ENCODE results near the gene PRDX6. TPM values are rescaled to one million over a fixed set of nuclear protein-coding genes. Genes with fewer than 3 reads are reported as not detected.

PRDX6 gene
- total and polyA plus RNA-seq, 2 of the 8 experiments (the other 6 are each of a cell fraction or from before 2014, with no cell fraction given): 348 to 677 TPM

GRCh38 chr1:173488001-173488400, 10.9 kb downstream of the PRDX6 start:
- Histone ChIP-seq H3K4ac (replicated peaks; ENCODE audit: insufficient read length, low read depth, low read length) (no peak overlapping the region), H3K79me1 (ENCODE audit: low read depth, low read length) (no peaks in the 10 kb centered on the region), H2BK120ac (replicated peaks; ENCODE audit: low read depth, low read length) (no peak overlapping the region), H3K14ac (ENCODE audit: insufficient read length) (no peak overlapping the region), H3K4me1 (replicated peaks in 1 of 4; ENCODE audit: control insufficient read depth in 3 of 4, insufficient read depth in 4 of 4, low read length in 3 of 4) (peaks cover 0 to 3% (median 1%) of the 10 kb centered on the region in 4 experiments; a peak in 2 of 7 replicates), H3K23me2 (ENCODE audit: low read depth, low read length) (no peaks in the 10 kb centered on the region), H4K5ac (ENCODE audit: insufficient read length, low read depth, low read length) (no peak overlapping the region), H2BK15ac (ENCODE audit: low read length) (no peak overlapping the region), H2BK5ac (ENCODE audit: low read depth, low read length) (no peak overlapping the region), H4K8ac (ENCODE audit: extremely low read depth, insufficient read depth, low read length) (no peak overlapping the region), H4K91ac (replicated peaks; ENCODE audit: insufficient read length, low read length) (no peak overlapping the region), H2BK12ac (ENCODE audit: low read depth, low read length) (no peak overlapping the region), H2BK20ac (ENCODE audit: low read length) (no peak overlapping the region), H3K9ac (replicated peaks in 1 of 4; ENCODE audit: extremely low read depth in 1 of 4, low read depth in 3 of 4, low read length in 3 of 4) (peak overlapping the region in 1 of 4 experiments; percentile 34; a peak in 1 of 7 replicates), H4K20me1 (replicated peaks in 1 of 2; ENCODE audit: control insufficient read depth in 1 of 2, insufficient read depth in 2 of 2, low read length in 2 of 2) (no peaks in the 10 kb centered on the region), H3K27me3 (replicated peaks in 1 of 4; ENCODE audit: control insufficient read depth in 3 of 4, extremely low read depth in 1 of 4, insufficient read depth in 3 of 4, low read length in 3 of 4) (no peaks in the 10 kb centered on the region), H3K9me3 (ENCODE audit: insufficient read depth in 2 of 2, low read depth in 1 of 2, low read length in 1 of 2) (peaks cover 8 to 11% of the 10 kb centered on the region in 2 experiments; a peak in 2 of 4 replicates), H3K4me2 (ENCODE audit: insufficient read depth in 1 of 2, low read depth in 2 of 2, low read length in 2 of 2) (no peak overlapping the region), H3K4me3 (ENCODE audit: extremely low read depth in 1 of 4, insufficient read depth in 2 of 4, low read depth in 3 of 4, low read length in 4 of 4) (no peak overlapping the region), H3K79me2 (ENCODE audit: control insufficient read depth in 1 of 2, insufficient read depth in 2 of 2, low read length in 2 of 2) (peaks cover 0 to 2% of the 10 kb centered on the region in 2 experiments; a peak in 1 of 4 replicates), H3K23ac (ENCODE audit: insufficient read length) (no peak overlapping the region), H3K18ac (ENCODE audit: extremely low read depth, low read length) (no peak overlapping the region), H3K56ac (replicated peaks; ENCODE audit: insufficient read length, low read depth, low read length) (no peak overlapping the region), H2AK5ac (ENCODE audit: low read depth, low read length) (no peak overlapping the region), H2AFZ (ENCODE audit: low read length) (no peak overlapping the region), H3K27ac (ENCODE audit: low read depth, low read length) (no peak overlapping the region), H3K36me3 (ENCODE audit: control insufficient read depth in 2 of 4, insufficient read depth in 4 of 4, low read length in 3 of 4) (peaks cover 32 to 79% (median 55%) of the 10 kb centered on the region in 4 experiments)
- DNase-seq (ENCODE audit: low read depth in 1 of 2, low spot score in 2 of 2): no peak
- WGBS, 2 experiments (ENCODE audit: extremely low coverage in 1 of 2, insufficient coverage in 1 of 2, insufficient read length in 1 of 2, insufficient replicate concordance in 2 of 2, low coverage in 1 of 2, low lambda C conversion rate in 2 of 2, missing lambda C conversion rate in 1 of 2): 92% methylated on average over 2 of the region's 2 CpGs; no CpG with 5 or more reads in 1 of the 2 experiments
- POLR2A ChIA-PET (ENCODE audit: partially characterized antibody): interaction anchor here (1.3 to 4.9 kb wide), 6 partner anchors 11 to 149 kb away, joined by 3 to 53 read pairs (median 5); partner anchors contain the start of gene PRDX6
- CTCF ChIA-PET (ENCODE audit: partially characterized antibody): interaction anchor here (0.7 to 4.4 kb wide), 3 partner anchors 10 to 56 kb away, joined by 4 to 16 read pairs (median 8); no protein-coding TSS in a partner anchor
- no peak for FAIRE-seq
- TF ChIP-seq JUND (IDR thresholded peaks at IDR 0.05; ENCODE audit: low read length) (no peak), HDAC2 (IDR thresholded peaks at IDR 0.05; ENCODE audit: borderline replicate concordance in 1 of 2, low read depth in 2 of 2, low read length in 2 of 2) (no peak), YY1 (IDR thresholded peaks at IDR 0.05; ENCODE audit: low read depth, low read length) (no peak), CREB1 (IDR thresholded peaks at IDR 0.05) (no peak), RAD21 (IDR thresholded peaks at IDR 0.05 in 1 of 2, conservative IDR thresholded peaks at IDR 0.05 in 1 of 2; ENCODE audit: low read depth in 2 of 2, low read length in 2 of 2) (no peak), CHD2 (IDR thresholded peaks at IDR 0.05; ENCODE audit: low read length) (no peak), MAFK (IDR thresholded peaks at IDR 0.05; ENCODE audit: low read depth, low read length) (no peak), BRCA1 (IDR thresholded peaks at IDR 0.05; ENCODE audit: low read depth, low read length) (no peak), KDM4A (IDR thresholded peaks at IDR 0.05; ENCODE audit: low read depth, low read length, severe bottlenecking) (no peak)

Measured in H1 (cell line).